HepG2 (cell line): ENCODE measurements around the gene ASPM. TPM values are rescaled to one million over a fixed set of nuclear protein-coding genes. Genes with fewer than 3 reads are reported as not detected.
A peak's percentile ranks its signal among the peaks of the same experiment; 100 is the strongest.

Experiments
- ASH2L ChIP-seq: fragments of 300-600, 200-600 bp; sonication (generic); IDR thresholded peaks from 2 replicates; pipeline ENCODE4 v1.7.0; 2017; ENCODE audit warnings: low read depth, mild to moderate bottlenecking, moderate library complexity, mixed read lengths, low read length; ENCODE audit not compliant: insufficient read length
- DRAP1 ChIP-seq: IDR thresholded peaks from 2 replicates; pipeline ENCODE4 v1.6.1; 2016; ENCODE audit warnings: missing genetic modification reagents, missing compliant biosample characterization
- ELK4 ChIP-seq: sonication (generic); formaldehyde crosslinking; IDR thresholded peaks from 2 replicates; pipeline ENCODE4 v1.9.0; 2021; ENCODE audit warnings: missing genetic modification reagents, borderline replicate concordance
- ETV5 ChIP-seq: IDR thresholded peaks from 2 replicates; pipeline ENCODE4 v1.6.1; 2018; ENCODE audit warnings: missing biosample characterization, missing genetic modification reagents, inconsistent platforms, borderline replicate concordance
- FOSL2 ChIP-seq: sonication (generic); formaldehyde crosslinking; IDR thresholded peaks from 2 replicates; pipeline ENCODE4 v1.4.0; 2020; ENCODE audit warnings: missing genetic modification reagents
- GFI1 ChIP-seq: sonication (generic); formaldehyde crosslinking; IDR thresholded peaks from 2 replicates; pipeline ENCODE4 v1.5.0; 2020; ENCODE audit warnings: missing genetic modification reagents, mild to moderate bottlenecking, borderline replicate concordance
- HHEX ChIP-seq: IDR thresholded peaks from 2 replicates; pipeline ENCODE4 v1.6.1; 2016; ENCODE audit warnings: control low read depth
- HMG20B ChIP-seq: conservative IDR thresholded peaks from 2 replicates; pipeline ENCODE4 v1.6.1; 2016; ENCODE audit warnings: missing genetic modification reagents, missing compliant biosample characterization
- KDM6A ChIP-seq: IDR thresholded peaks from 2 replicates; pipeline ENCODE4 v1.6.1; 2016; ENCODE audit warnings: low read depth
- NR2F1 ChIP-seq, 2 experiments: fragments of 450-650 bp in 1 of 2; formaldehyde crosslinking in 1 of 2; IDR thresholded peaks; 2 replicates each; pipeline versions ENCODE4 v1.5.0 to v1.6.1; 2016 to 2020; ENCODE audit warnings: mild to moderate bottlenecking in 1 of 2, missing compliant biosample characterization in 1 of 2, missing genetic modification reagents in 1 of 2, moderate library complexity in 1 of 2
- NR3C1 ChIP-seq: sonication (generic); formaldehyde crosslinking; IDR thresholded peaks from 2 replicates; pipeline ENCODE4 v1.4.0; 2020; ENCODE audit warnings: missing genetic modification reagents
- RNF2 ChIP-seq: fragments of 450-650 bp; conservative IDR thresholded peaks from 2 replicates; pipeline ENCODE4 v1.6.1; 2016; ENCODE audit warnings: low read depth
- RXRB ChIP-seq: IDR thresholded peaks from 2 replicates; pipeline ENCODE4 v1.6.1; 2016; ENCODE audit warnings: borderline replicate concordance, missing genetic modification reagents, missing compliant biosample characterization
- SAP130 ChIP-seq: IDR thresholded peaks from 2 replicates; pipeline ENCODE4 v1.6.1; 2016; ENCODE audit warnings: low read depth
- SETDB1 ChIP-seq: sonication (generic); formaldehyde crosslinking; IDR thresholded peaks from 2 replicates; pipeline ENCODE4 v1.5.1; 2020; ENCODE audit warnings: missing genetic modification reagents, mild to moderate bottlenecking, borderline replicate concordance
- SKI ChIP-seq: fragments of 450-650 bp; IDR thresholded peaks from one replicate; pipeline ENCODE4 v1.6.1; 2018; ENCODE audit warnings: mild to moderate bottlenecking; ENCODE audit not compliant: partially characterized antibody
- SMARCE1 ChIP-seq: fragments of 450-650 bp; IDR thresholded peaks from 2 replicates; pipeline ENCODE4 v1.6.1; 2017; ENCODE audit warnings: borderline replicate concordance
- TBX3 ChIP-seq: fragments of 450-650 bp; IDR thresholded peaks from 2 replicates; pipeline ENCODE4 v1.6.1; 2017; ENCODE audit warnings: antibody characterized with exemption, mild to moderate bottlenecking, inconsistent platforms, borderline replicate concordance
- ZNF205 ChIP-seq: IDR thresholded peaks from 2 replicates; pipeline ENCODE4 v1.6.1; 2018; ENCODE audit warnings: missing biosample characterization, missing genetic modification reagents
- ZNF451 ChIP-seq: sonication (generic); formaldehyde crosslinking; IDR thresholded peaks from 2 replicates; pipeline ENCODE4 v1.5.0; 2020; ENCODE audit warnings: mild to moderate bottlenecking, missing genetic modification reagents
- ZNF652 ChIP-seq: IDR thresholded peaks from 2 replicates; pipeline ENCODE4 v1.6.1; 2016; ENCODE audit warnings: low read depth, borderline replicate concordance
- ZNF678 ChIP-seq: sonication (generic); formaldehyde crosslinking; IDR thresholded peaks from 2 replicates; pipeline ENCODE4 v1.4.0; 2020; ENCODE audit warnings: mild to moderate bottlenecking, missing genetic modification reagents
- polyA plus RNA-seq, 8 experiments: library from polyadenylated mRNA; depleted of rRNA in 3 of 8; stranded (reverse) in 7 of 8; unstranded in 1 of 8; fragments of >200 nt; fragmentation: Illumina TruSeq in 4 of 8; extraction: Trizol in 4 of 8; gene quantifications; 2 replicates each; pipeline versions ENCODE4 v1.2.1 to v1.2.3, GENCODE V29; 2011 to 2016; ENCODE audit warnings: low read depth in 4 of 8, missing spikeins in 1 of 8, mixed read lengths in 1 of 8; ENCODE audit not compliant: insufficient read depth in 1 of 8
- total RNA-seq, 5 experiments: library from RNA; depleted of rRNA; stranded (reverse); fragments of >200 nt; fragmentation: Illumina TruSeq; extraction: Trizol; gene quantifications; 2 replicates each; pipeline ENCODE4 v1.2.3, GENCODE V29; 2016; ENCODE audit warnings: low read depth in 1 of 5
- TF ChIP-seq, protein P1 (sequence below): sonication (generic); formaldehyde crosslinking; IDR thresholded peaks from 2 replicates; pipeline ENCODE4 v1.5.1; 2020; ENCODE audit warnings: mild to moderate bottlenecking, missing genetic modification reagents
- TF ChIP-seq, protein P2 (sequence below): IDR thresholded peaks from 2 replicates; pipeline ENCODE4 v1.6.1; 2016; ENCODE audit warnings: low read depth

The ASPM gene
- total and polyA plus RNA-seq, 2 of the 13 experiments (the other 11 are each of a cell fraction or from before 2014, with no cell fraction given): 7.7 to 29.1 TPM

DNA sequence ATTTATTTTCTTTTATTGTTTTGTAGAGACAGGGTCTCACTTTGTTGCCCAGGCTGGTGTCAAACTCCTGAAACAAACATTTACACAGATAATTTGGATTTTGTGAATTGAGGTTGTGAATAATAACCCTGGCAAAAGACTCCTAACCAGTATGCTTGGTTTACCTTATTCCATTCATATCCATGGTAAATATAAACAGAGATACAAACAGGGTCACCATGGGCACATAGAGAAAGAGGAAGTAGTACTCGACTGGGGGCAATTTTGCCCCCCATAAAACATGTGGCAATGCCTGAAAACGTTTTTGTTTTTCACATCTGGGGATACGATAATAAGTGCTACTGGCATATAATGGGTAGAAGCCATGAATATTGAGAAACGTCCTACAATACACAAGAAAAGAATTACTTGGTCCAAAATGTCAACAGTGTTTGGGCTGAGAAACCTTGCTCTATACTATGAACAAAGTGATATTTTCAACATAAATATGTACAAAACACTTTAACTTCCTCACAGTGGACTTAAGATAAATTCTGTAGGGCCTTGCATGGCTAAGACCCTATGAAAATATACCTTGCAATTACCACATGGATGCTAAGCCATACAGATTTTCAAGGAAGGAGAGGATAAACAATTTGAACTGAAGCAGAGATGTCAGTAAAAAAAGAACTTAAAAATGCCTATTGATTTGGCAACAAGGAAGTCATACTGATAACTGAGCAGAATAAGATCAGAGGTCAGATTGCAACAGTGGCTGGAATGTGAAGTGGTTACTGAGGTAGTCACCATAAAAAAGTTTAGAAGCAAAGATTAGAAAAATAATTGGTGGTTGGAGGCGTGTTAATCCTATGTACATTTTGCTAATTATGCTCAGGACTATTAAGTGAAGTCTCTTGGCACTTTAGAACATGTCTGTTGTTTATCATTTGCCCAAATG is 27.4 kb upstream of the ASPM start (continued):
- TF ChIP-seq, protein P1, sequence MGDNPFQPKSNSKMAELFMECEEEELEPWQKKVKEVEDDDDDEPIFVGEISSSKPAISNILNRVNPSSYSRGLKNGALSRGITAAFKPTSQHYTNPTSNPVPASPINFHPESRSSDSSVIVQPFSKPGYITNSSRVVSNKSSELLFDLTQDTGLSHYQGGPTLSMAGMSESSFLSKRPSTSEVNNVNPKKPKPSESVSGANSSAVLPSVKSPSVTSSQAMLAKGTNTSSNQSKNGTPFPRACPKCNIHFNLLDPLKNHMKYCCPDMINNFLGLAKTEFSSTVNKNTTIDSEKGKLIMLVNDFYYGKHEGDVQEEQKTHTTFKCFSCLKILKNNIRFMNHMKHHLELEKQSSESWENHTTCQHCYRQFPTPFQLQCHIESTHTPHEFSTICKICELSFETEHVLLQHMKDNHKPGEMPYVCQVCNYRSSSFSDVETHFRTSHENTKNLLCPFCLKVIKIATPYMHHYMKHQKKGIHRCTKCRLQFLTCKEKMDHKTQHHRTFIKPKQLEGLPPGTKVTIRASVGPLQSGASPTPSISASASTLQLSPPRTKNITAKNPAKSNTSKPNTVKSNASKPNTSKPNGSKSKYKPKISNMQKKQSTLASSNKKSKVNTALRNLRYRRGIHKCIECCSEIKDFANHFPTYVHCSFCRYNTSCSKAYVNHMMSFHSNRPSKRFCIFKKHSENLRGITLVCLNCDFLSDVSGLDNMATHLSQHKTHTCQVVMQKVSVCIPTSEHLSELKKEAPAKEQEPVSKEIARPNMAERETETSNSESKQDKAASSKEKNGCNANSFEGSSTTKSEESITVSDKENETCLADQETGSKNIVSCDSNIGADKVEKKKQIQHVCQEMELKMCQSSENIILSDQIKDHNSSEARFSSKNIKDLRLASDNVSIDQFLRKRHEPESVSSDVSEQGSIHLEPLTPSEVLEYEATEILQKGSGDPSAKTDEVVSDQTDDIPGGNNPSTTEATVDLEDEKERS (CRISPR knock-in tag): 0 out of 2 replicates have a peak, but pooled peaks have one; percentile 43
- TF ChIP-seq ZNF451 (CRISPR knock-in tag) (no peak), ZNF652 (CRISPR knock-in tag) (no peak), NR3C1 (no peak), GFI1 (no peak), SKI (no peak), ASH2L (peak; percentile 63), KDM6A (CRISPR knock-in tag) (peak; percentile 74; the same call in 1 of the 2 replicates), SMARCE1 (0 out of 2 replicates have a peak, but pooled peaks have one; percentile 9), HHEX (CRISPR knock-in tag) (peak; percentile 84), NR2F1 (CRISPR knock-in tag; IDR thresholded peaks at IDR 0.05) (peak; percentile 93 to 97), HMG20B (CRISPR knock-in tag) (peak; percentile 82; the same call in 1 of the 2 replicates), SETDB1 (no peak), TBX3 (peak; percentile 60; the same call in 1 of the 2 replicates), ETV5 (peak; percentile 88), ZNF205 (CRISPR knock-in tag) (peak; percentile 57; the same call in 1 of the 2 replicates), ZNF678 (no peak), DRAP1 (0 out of 2 replicates have a peak, but pooled peaks have one; percentile 25), FOSL2 (peak; percentile 57; the same call in 1 of the 2 replicates), RXRB (peak; percentile 87), RNF2 (no peak), SAP130 (CRISPR knock-in tag) (peak; percentile 68), ELK4 (no peak)
- TF ChIP-seq, protein P2, sequence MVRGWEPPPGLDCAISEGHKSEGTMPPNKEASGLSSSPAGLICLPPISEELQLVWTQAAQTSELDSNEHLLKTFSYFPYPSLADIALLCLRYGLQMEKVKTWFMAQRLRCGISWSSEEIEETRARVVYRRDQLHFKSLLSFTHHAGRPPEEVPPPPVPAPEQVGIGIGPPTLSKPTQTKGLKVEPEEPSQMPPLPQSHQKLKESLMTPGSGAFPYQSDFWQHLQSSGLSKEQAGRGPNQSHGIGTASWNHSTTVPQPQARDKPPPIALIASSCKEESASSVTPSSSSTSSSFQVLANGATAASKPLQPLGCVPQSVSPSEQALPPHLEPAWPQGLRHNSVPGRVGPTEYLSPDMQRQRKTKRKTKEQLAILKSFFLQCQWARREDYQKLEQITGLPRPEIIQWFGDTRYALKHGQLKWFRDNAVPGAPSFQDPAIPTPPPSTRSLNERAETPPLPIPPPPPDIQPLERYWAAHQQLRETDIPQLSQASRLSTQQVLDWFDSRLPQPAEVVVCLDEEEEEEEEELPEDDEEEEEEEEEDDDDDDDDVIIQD (CRISPR knock-in tag): peak; percentile 93
